OCI-LY3 (cell line): ENCODE results near the gene CNGB1.

Experiments
- EZH2phosphoT487 ChIP-seq: fragments of 200-600 bp; shearing (Covaris generic); IDR thresholded peaks from 2 replicates; pipeline ENCODE4 v1.6.1; 2018; ENCODE audit warnings: antibody characterized with exemption, mixed run types, low read depth
- TF ChIP-seq, protein P1 (sequence below): fragments of 200-600, 300-600 bp; sonication (generic); IDR thresholded peaks from 2 replicates; pipeline ENCODE4 v1.5.1; 2014; ENCODE audit warnings: antibody characterized with exemption, low read length, low read depth

DNA sequence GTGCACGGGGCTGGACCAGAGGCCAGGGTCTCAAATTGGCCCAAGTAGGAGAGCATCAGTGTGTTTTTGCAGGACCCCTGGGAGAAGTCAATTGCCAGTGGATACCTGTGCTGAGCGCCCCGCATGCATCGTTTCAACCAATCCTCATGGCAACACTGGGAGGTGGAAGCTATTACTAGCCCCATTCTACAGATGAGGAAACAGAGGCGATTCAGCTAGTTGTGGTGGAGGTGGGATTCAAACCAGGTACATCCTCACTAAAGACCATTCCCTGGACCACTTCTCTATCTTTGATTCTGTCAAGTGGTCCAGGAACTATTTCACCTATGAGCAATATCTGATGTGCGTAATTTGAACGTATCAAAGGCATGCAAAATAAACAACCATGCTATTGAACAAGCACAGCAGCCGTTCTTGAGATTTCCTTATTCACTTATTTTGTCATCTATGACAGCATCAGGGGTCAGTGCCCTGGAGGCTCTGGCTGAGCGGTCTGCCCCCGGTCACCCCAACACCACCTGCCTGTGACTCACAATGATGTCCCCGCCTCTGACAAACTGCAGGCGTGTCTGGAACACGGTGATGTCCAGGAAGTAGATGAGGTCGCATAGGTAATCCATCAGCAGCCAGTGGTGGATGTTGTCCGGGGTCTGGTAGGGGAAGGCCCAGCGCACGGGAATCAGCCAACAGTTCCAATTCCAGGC is 54.0 kb downstream of the CNGB1 start:
- TF ChIP-seq, protein P1, sequence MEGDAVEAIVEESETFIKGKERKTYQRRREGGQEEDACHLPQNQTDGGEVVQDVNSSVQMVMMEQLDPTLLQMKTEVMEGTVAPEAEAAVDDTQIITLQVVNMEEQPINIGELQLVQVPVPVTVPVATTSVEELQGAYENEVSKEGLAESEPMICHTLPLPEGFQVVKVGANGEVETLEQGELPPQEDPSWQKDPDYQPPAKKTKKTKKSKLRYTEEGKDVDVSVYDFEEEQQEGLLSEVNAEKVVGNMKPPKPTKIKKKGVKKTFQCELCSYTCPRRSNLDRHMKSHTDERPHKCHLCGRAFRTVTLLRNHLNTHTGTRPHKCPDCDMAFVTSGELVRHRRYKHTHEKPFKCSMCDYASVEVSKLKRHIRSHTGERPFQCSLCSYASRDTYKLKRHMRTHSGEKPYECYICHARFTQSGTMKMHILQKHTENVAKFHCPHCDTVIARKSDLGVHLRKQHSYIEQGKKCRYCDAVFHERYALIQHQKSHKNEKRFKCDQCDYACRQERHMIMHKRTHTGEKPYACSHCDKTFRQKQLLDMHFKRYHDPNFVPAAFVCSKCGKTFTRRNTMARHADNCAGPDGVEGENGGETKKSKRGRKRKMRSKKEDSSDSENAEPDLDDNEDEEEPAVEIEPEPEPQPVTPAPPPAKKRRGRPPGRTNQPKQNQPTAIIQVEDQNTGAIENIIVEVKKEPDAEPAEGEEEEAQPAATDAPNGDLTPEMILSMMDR, result no peak
- TF ChIP-seq EZH2phosphoT487, result no peak
